ENCODE measurements around the gene CCDC186. TPM values are rescaled to one million over a fixed set of nuclear protein-coding genes. Genes with fewer than 3 reads are reported as not detected.

Gene CCDC186
- total and polyA plus RNA-seq, 2 donors: 11.2 to 18.7 TPM

DNA sequence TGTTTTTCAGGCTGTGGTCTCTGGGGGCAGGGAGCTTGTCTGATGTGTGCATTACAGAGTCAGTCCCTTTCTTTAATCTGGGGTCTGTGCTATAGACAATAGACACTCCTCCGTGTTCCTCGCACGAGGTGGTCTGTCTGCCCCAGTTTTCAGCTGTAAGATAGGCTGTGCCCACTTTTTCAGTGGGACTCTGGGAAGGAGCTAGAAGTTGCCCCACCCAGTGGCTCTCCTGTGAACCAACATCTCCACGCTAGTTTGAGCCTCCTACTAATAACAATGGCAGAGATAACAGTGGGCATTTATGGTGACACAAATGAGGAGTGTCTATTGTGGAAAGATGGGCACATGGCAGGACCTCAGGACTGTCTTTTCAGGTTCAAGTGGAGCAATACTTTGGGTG lies 86.3 kb downstream of the CCDC186 start:
- WGBS: 92% methylated on average over 4 of the region's 4 CpGs
- Histone ChIP-seq H3K27me3 (ENCODE audit: control insufficient read depth in 2 of 2, insufficient read depth in 1 of 2, low read length in 1 of 2) (no peaks in the 10 kb centered on the region), H3K4me1 (ENCODE audit: control insufficient read depth in 2 of 2, insufficient read depth in 2 of 2, low read length in 2 of 2) (no peaks in the 10 kb centered on the region), H3K4me3 (ENCODE audit: low read length in 2 of 2) (no peak overlapping the region), H3K9me3 (ENCODE audit: control insufficient read depth in 2 of 2, insufficient read depth in 1 of 2, low read length in 1 of 2) (no peaks in the 10 kb centered on the region), H3K36me3 (ENCODE audit: control insufficient read depth in 2 of 2, insufficient read depth in 2 of 2, low read length in 1 of 2) (no peaks in the 10 kb centered on the region), H3K27ac (ENCODE audit: low read depth in 1 of 2, low read length in 1 of 2) (no peak overlapping the region)
- no peak for DNase-seq (ENCODE audit: low read depth in 6 of 9, low spot score in 9 of 9)

- Histone ChIP-seq H3K4me3 (ENCODE audit: low read length in 2 of 2) (no peak overlapping the region), H3K36me3 (ENCODE audit: control insufficient read depth in 2 of 2, insufficient read depth in 2 of 2, low read length in 1 of 2) (no peaks in the 10 kb centered on the region), H3K27ac (ENCODE audit: low read depth in 1 of 2, low read length in 1 of 2) (no peak overlapping the region), H3K4me1 (ENCODE audit: control insufficient read depth in 2 of 2, insufficient read depth in 2 of 2, low read length in 2 of 2) (no peaks in the 10 kb centered on the region), H3K9me3 (ENCODE audit: control insufficient read depth in 2 of 2, insufficient read depth in 1 of 2, low read length in 1 of 2) (no peaks in the 10 kb centered on the region), H3K27me3 (ENCODE audit: control insufficient read depth in 2 of 2, insufficient read depth in 1 of 2, low read length in 1 of 2) (no peaks in the 10 kb centered on the region)
- 92% methylated on average over 5 of the region's 5 CpGs for WGBS
- no peak for DNase-seq (ENCODE audit: low read depth in 6 of 9, low spot score in 9 of 9)
These were observed 86.7 kb downstream of the CCDC186 start for GRCh38 chr10:114087255-114087654.

DNA sequence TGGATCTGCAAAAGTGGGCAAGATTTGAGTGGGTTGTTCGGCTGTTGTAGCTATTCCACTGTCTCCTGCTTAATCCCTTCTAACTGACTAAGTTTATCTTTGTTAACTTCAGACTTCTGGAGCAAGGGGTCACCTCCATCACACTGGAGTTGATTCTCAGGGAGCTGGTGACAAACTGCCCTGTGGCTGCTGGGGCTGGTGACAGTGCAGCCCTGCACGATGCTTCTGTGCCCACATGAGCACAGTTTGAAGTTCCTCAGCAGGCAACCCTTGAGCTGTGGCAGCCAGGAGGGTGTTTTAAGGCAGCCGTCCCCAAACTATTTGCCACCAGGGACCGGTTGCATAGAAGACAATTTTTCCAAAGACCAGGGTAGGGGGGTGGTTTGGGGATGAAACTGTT lies 89.8 kb downstream of the CCDC186 start:
- Histone ChIP-seq H3K4me1 (ENCODE audit: control insufficient read depth in 2 of 2, insufficient read depth in 2 of 2, low read length in 2 of 2) (no peaks in the 10 kb centered on the region), H3K36me3 (ENCODE audit: control insufficient read depth in 2 of 2, insufficient read depth in 2 of 2, low read length in 1 of 2) (no peaks in the 10 kb centered on the region), H3K27me3 (ENCODE audit: control insufficient read depth in 2 of 2, insufficient read depth in 1 of 2, low read length in 1 of 2) (no peaks in the 10 kb centered on the region), H3K9me3 (ENCODE audit: control insufficient read depth in 2 of 2, insufficient read depth in 1 of 2, low read length in 1 of 2) (no peaks in the 10 kb centered on the region), H3K4me3 (ENCODE audit: low read length in 2 of 2) (no peak overlapping the region), H3K27ac (ENCODE audit: low read depth in 1 of 2, low read length in 1 of 2) (no peak overlapping the region)
- peak in 2 of 9 donors; percentile 26 to 49 for DNase-seq (ENCODE audit: low read depth in 6 of 9, low spot score in 9 of 9)
- 96% methylated on average over 4 of the region's 4 CpGs for WGBS

DNA sequence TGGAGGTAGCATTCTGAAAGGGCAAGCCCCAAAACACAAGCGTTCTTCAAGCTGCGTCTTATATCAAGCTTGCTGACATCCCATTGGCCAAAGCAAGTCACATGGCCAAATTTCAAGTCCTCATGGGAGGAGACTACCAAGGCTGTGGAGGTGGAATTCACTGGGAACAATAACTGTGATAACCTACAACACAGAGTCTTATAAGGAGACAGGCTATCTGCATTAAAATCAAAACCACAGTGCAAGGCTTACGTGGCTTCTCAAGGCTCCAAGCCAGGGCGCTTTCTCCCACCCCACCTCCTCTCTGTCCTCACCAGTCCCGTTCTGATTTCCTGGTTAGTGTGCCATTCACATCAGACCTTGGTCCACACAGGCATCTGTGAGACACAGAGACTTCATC lies 91.0 kb downstream of the CCDC186 start:
- WGBS: 77% methylated on average over 5 of the region's 5 CpGs

GRCh38 chr10:114081911-114082583 lies 92.0 kb downstream of the CCDC186 start:
- H3K4me1 ChIP-seq (ENCODE audit: control insufficient read depth in 2 of 2, insufficient read depth in 2 of 2, low read length in 2 of 2): no peaks in the 10 kb centered on the region
- no peak overlapping the region for H3K4me3 ChIP-seq (ENCODE audit: low read length in 2 of 2)
- no peaks in the 10 kb centered on the region for H3K27me3 ChIP-seq (ENCODE audit: control insufficient read depth in 2 of 2, insufficient read depth in 1 of 2, low read length in 1 of 2)
- no peaks in the 10 kb centered on the region for H3K9me3 ChIP-seq (ENCODE audit: control insufficient read depth in 2 of 2, insufficient read depth in 1 of 2, low read length in 1 of 2)
- 96% methylated on average over 8 of the region's 8 CpGs for WGBS
- H3K27ac ChIP-seq (ENCODE audit: low read depth in 1 of 2, low read length in 1 of 2): no peak overlapping the region
- no peaks in the 10 kb centered on the region for H3K36me3 ChIP-seq (ENCODE audit: control insufficient read depth in 2 of 2, insufficient read depth in 2 of 2, low read length in 1 of 2)
- no peak for DNase-seq (ENCODE audit: low read depth in 6 of 9, low spot score in 9 of 9)

More for the DNA sequence above, 91.0 kb downstream of the CCDC186 start:
- H3K27ac ChIP-seq (ENCODE audit: low read depth in 1 of 2, low read length in 1 of 2): no peak overlapping the region
- H3K4me1 ChIP-seq (ENCODE audit: control insufficient read depth in 2 of 2, insufficient read depth in 2 of 2, low read length in 2 of 2): no peaks in the 10 kb centered on the region
- no peak overlapping the region for H3K4me3 ChIP-seq (ENCODE audit: low read length in 2 of 2)
- H3K9me3 ChIP-seq (ENCODE audit: control insufficient read depth in 2 of 2, insufficient read depth in 1 of 2, low read length in 1 of 2): no peaks in the 10 kb centered on the region
- DNase-seq (ENCODE audit: low read depth in 6 of 9, low spot score in 9 of 9): no peak
- no peaks in the 10 kb centered on the region for H3K27me3 ChIP-seq (ENCODE audit: control insufficient read depth in 2 of 2, insufficient read depth in 1 of 2, low read length in 1 of 2)
- no peaks in the 10 kb centered on the region for H3K36me3 ChIP-seq (ENCODE audit: control insufficient read depth in 2 of 2, insufficient read depth in 2 of 2, low read length in 1 of 2)

GRCh38 chr10:114079421-114079820 lies 94.6 kb downstream of the CCDC186 start:
- Histone ChIP-seq H3K9me3 (ENCODE audit: control insufficient read depth in 2 of 2, insufficient read depth in 1 of 2, low read length in 1 of 2) (no peaks in the 10 kb centered on the region), H3K4me3 (ENCODE audit: low read length in 2 of 2) (no peak overlapping the region), H3K27ac (ENCODE audit: low read depth in 1 of 2, low read length in 1 of 2) (no peak overlapping the region), H3K27me3 (ENCODE audit: control insufficient read depth in 2 of 2, insufficient read depth in 1 of 2, low read length in 1 of 2) (no peaks in the 10 kb centered on the region), H3K36me3 (ENCODE audit: control insufficient read depth in 2 of 2, insufficient read depth in 2 of 2, low read length in 1 of 2) (no peaks in the 10 kb centered on the region), H3K4me1 (ENCODE audit: control insufficient read depth in 2 of 2, insufficient read depth in 2 of 2, low read length in 2 of 2) (peaks cover 0 to 1% of the 10 kb centered on the region in 2 donors)
- 97% methylated on average over 5 of the region's 5 CpGs for WGBS
- DNase-seq (ENCODE audit: low read depth in 6 of 9, low spot score in 9 of 9): no peak

GRCh38 chr10:114078346-114078745 lies 95.7 kb downstream of the CCDC186 start:
- Histone ChIP-seq H3K4me3 (ENCODE audit: low read length in 2 of 2) (no peak overlapping the region), H3K9me3 (ENCODE audit: control insufficient read depth in 2 of 2, insufficient read depth in 1 of 2, low read length in 1 of 2) (no peaks in the 10 kb centered on the region), H3K36me3 (ENCODE audit: control insufficient read depth in 2 of 2, insufficient read depth in 2 of 2, low read length in 1 of 2) (no peaks in the 10 kb centered on the region), H3K27ac (ENCODE audit: low read depth in 1 of 2, low read length in 1 of 2) (no peak overlapping the region), H3K4me1 (ENCODE audit: control insufficient read depth in 2 of 2, insufficient read depth in 2 of 2, low read length in 2 of 2) (peaks cover 7 to 12% of the 10 kb centered on the region in 2 donors), H3K27me3 (ENCODE audit: control insufficient read depth in 2 of 2, insufficient read depth in 1 of 2, low read length in 1 of 2) (no peaks in the 10 kb centered on the region)
- DNase-seq (ENCODE audit: low read depth in 6 of 9, low spot score in 9 of 9): no peak
- 97% methylated on average over 6 of the region's 6 CpGs for WGBS

GRCh38 chr10:114077815-114078219 lies 96.2 kb downstream of the CCDC186 start:
- no peak for DNase-seq (ENCODE audit: low read depth in 6 of 9, low spot score in 9 of 9)
- 96% methylated on average over 9 of the region's 9 CpGs for WGBS
- H3K4me3 ChIP-seq (ENCODE audit: low read length in 2 of 2): no peak overlapping the region
- no peak overlapping the region for H3K27ac ChIP-seq (ENCODE audit: low read depth in 1 of 2, low read length in 1 of 2)
- H3K4me1 ChIP-seq (ENCODE audit: control insufficient read depth in 2 of 2, insufficient read depth in 2 of 2, low read length in 2 of 2): peaks cover 8 to 16% of the 10 kb centered on the region in 2 donors
- H3K9me3 ChIP-seq (ENCODE audit: control insufficient read depth in 2 of 2, insufficient read depth in 1 of 2, low read length in 1 of 2): no peaks in the 10 kb centered on the region
- H3K36me3 ChIP-seq (ENCODE audit: control insufficient read depth in 2 of 2, insufficient read depth in 2 of 2, low read length in 1 of 2): no peaks in the 10 kb centered on the region
- no peaks in the 10 kb centered on the region for H3K27me3 ChIP-seq (ENCODE audit: control insufficient read depth in 2 of 2, insufficient read depth in 1 of 2, low read length in 1 of 2)

- Histone ChIP-seq H3K27ac (ENCODE audit: low read depth in 1 of 2, low read length in 1 of 2) (no peak overlapping the region), H3K27me3 (ENCODE audit: control insufficient read depth in 2 of 2, insufficient read depth in 1 of 2, low read length in 1 of 2) (no peaks in the 10 kb centered on the region), H3K4me1 (ENCODE audit: control insufficient read depth in 2 of 2, insufficient read depth in 2 of 2, low read length in 2 of 2) (peaks cover 8 to 16% of the 10 kb centered on the region in 2 donors), H3K4me3 (ENCODE audit: low read length in 2 of 2) (no peak overlapping the region), H3K36me3 (ENCODE audit: control insufficient read depth in 2 of 2, insufficient read depth in 2 of 2, low read length in 1 of 2) (no peaks in the 10 kb centered on the region), H3K9me3 (ENCODE audit: control insufficient read depth in 2 of 2, insufficient read depth in 1 of 2, low read length in 1 of 2) (no peaks in the 10 kb centered on the region)
- no peak for DNase-seq (ENCODE audit: low read depth in 6 of 9, low spot score in 9 of 9)
- WGBS: 83% methylated on average over 1 of the region's 1 CpG
These were observed 96.7 kb downstream of the CCDC186 start for GRCh38 chr10:114077347-114077746.

All from thymus (tissue), 11 donors.